Heart left ventricle (tissue), 16 donors: Measurements from ENCODE around the gene TTC27. TPM values are rescaled to one million over a fixed set of nuclear protein-coding genes. Genes with fewer than 3 reads are reported as not detected.

ENCODE experiments used
- ATAC-seq, 4 donors: fragments of 200-7000 bp; cut with Tn5 transposase; one replicate each; pipeline ENCODE4 v1.9.1; 2020 to 2022; ENCODE audit warnings: moderate library complexity in 4 of 4, mild to moderate bottlenecking in 3 of 4, moderate number of reproducible peaks in 1 of 4
- DNase-seq, 5 donors: peaks; one replicate each; pipeline ENCODE4 v3.0.0-alpha.2; 2020
- H3K27ac ChIP-seq, 12 donors: fragments of 200-600 bp; sonication (generic) in 4 of 12; one replicate each; pipeline versions ENCODE4 v1.5.0 to v1.8.0; 2016 to 2022; ENCODE audit warnings: mild to moderate bottlenecking in 2 of 12
- H3K27me3 ChIP-seq, 9 donors: fragments of 200-600 bp; sonication (generic) in 2 of 9; one replicate each; pipeline versions ENCODE4 v1.5.1 to v1.8.0; 2016 to 2022; ENCODE audit warnings: mild to moderate bottlenecking in 3 of 9
- H3K36me3 ChIP-seq, 9 donors: fragments of 200-600 bp; sonication (generic) in 2 of 9; one replicate each; pipeline versions ENCODE4 v1.5.0 to v1.8.0; 2018 to 2022; ENCODE audit warnings: mild to moderate bottlenecking in 2 of 9
- H3K4me1 ChIP-seq, 12 donors: fragments of 200-600 bp; sonication (generic) in 4 of 12; one replicate each; pipeline versions ENCODE4 v1.5.0 to v1.8.0; 2016 to 2022; ENCODE audit warnings: mild to moderate bottlenecking in 3 of 12
- H3K4me3 ChIP-seq, 12 donors: fragments of 200-600 bp; sonication (generic) in 4 of 12; one replicate each; pipeline versions ENCODE4 v1.5.0 to v1.8.0; 2017 to 2022; ENCODE audit warnings: mild to moderate bottlenecking in 9 of 12, moderate library complexity in 4 of 12
- H3K9me3 ChIP-seq, 12 donors: fragments of 200-600 bp; sonication (generic) in 4 of 12; one replicate each; pipeline versions ENCODE4 v1.5.0 to v1.8.0; 2016 to 2022; ENCODE audit warnings: mild to moderate bottlenecking in 1 of 12
- POLR2A ChIP-seq, 2 donors: fragments of 450-650 bp; IDR thresholded peaks; one replicate each; pipeline ENCODE4 v1.6.1; 2017; ENCODE audit warnings: antibody characterized with exemption in 2 of 2, mild to moderate bottlenecking in 2 of 2, moderate library complexity in 2 of 2
- WGBS, 4 donors: extraction: QIAGEN DNeasy Blood & Tissue Kit in 2 of 4; methylation state at CpG; one replicate each; pipeline versions ENCODE4 v1.1.5 to v1.1.7; 2013 to 2018; 5-methylcytosine and 5-hydroxymethylcytosine counted together
- intact Hi-C, 10 donors: fragments of 100-400 bp; cut with DNase I; formaldehyde crosslinking; loops; one replicate each; pipeline versions ENCODE4 v1.11.1 to v1.14.2; 2022
- polyA plus RNA-seq, 2 donors: library from polyadenylated mRNA; stranded (reverse); fragments of 200-250 nt; gene quantifications; one replicate each; pipeline ENCODE4 v1.2.3, GENCODE V29; 2013
- total RNA-seq, 9 donors: library from RNA; depleted of rRNA in 2 of 9; stranded (reverse); fragments of >200 nt in 2 of 9; fragmentation: NEBNext Ultra II Directional in 3 of 9; extraction: Animal tissue kit (Norgen Biotek cat#: 25700) in 3 of 9; gene quantifications; one replicate each; pipeline versions ENCODE4 v1.1.0 to v1.2.4, GENCODE V29; 2016 to 2023
- TF ChIP-seq, protein P1 (sequence below), 12 donors: fragments of 200-600 bp; sonication (generic) in 4 of 12; IDR thresholded peaks; one replicate each; pipeline versions ENCODE4 v1.5.0 to v1.8.0; 2018 to 2022; ENCODE audit warnings: antibody characterized with exemption in 12 of 12, mild to moderate bottlenecking in 5 of 12
- donor health status: ischemic (EF 13 %, LVEDD 7.1; RV severe dilation, severe dysfunction).
- donor health status: healthy with polysubstance abuse.
- donor health status: DM: no; HTN: yes; CAD: no.
- donor health status: DM: no; HTN: no; CAD: no.
- donor health status: ischemic (EF 25% LVEDD 6.9; RV normal size, moderate dysfunction).
- donor health status: ischemic (EF 25% LVEDD 5.7; RV mildly dilated, moderate dysfunction).
- donor health status: healthy.
- donor health status: DM: yes; HTN: yes; CAD: no.
- donor health status: ischemic (EF 35%, LVEDD 5.7; RV mildly dilated, moderate dysfunction).
- donor health status: nonischemic (EF 11% LVEDD 7.7; RV severe dilation, severe dysfunction).
- donor health status: DM: yes; HTN: yes; CAD: no.
- donor health status: PGD.
- donor health status: ischemic (EF 29% LVEDD 5.4; RV normal size, mild dysfunction).
- donor health status: nonischemic (EF 23%, LVEDD 6.1; RV moderate dilation, normal function).

The TTC27 gene
- total and polyA plus RNA-seq, 11 donors: 5.2 to 18.1 (median 11.0) TPM

DNA sequence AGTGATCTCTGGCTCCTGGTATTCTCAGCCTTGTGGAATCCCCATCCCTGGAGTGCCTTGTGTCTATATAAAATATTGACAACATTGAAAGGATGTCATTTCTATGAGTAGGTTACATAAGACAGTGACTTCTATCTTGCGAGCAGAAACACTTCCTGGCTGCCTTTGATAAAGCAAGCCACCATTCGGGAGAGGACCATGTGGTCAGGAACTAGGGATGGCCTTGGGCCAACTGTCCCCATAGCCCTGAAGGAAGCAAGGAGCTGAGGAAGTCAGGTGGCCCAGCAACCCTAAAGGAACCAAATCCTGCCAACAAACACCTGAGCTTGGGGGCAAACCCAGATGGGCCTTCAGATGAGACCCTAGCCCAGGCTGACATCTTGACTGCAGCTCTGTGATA lies 205.9 kb downstream of the TTC27 start:
- TF ChIP-seq, protein P1, sequence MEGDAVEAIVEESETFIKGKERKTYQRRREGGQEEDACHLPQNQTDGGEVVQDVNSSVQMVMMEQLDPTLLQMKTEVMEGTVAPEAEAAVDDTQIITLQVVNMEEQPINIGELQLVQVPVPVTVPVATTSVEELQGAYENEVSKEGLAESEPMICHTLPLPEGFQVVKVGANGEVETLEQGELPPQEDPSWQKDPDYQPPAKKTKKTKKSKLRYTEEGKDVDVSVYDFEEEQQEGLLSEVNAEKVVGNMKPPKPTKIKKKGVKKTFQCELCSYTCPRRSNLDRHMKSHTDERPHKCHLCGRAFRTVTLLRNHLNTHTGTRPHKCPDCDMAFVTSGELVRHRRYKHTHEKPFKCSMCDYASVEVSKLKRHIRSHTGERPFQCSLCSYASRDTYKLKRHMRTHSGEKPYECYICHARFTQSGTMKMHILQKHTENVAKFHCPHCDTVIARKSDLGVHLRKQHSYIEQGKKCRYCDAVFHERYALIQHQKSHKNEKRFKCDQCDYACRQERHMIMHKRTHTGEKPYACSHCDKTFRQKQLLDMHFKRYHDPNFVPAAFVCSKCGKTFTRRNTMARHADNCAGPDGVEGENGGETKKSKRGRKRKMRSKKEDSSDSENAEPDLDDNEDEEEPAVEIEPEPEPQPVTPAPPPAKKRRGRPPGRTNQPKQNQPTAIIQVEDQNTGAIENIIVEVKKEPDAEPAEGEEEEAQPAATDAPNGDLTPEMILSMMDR (IDR thresholded peaks at IDR 0.05): no peak
- no peak for TF ChIP-seq POLR2A (IDR thresholded peaks at IDR 0.05)

DNA sequence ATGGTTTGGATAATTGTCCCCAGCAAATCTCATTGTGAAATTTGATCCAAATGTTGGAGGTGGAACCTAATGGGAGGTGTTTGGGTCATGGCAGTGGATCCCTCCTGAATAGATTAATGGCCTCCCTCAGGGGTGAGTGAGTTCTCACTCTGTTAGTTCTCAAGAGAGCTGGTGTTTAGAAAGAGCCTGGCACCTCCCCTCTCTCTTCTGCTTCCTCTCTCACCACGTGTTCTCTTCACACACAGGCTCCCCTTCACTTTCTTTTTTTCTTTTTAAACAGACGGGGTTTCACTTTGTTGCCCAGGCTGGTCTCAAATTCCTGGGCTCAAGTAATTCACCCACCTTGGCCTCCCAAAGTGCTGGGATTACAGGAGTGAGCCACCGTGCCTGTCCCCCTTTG lies 207.3 kb downstream of the TTC27 start:
- TF ChIP-seq, protein P1 (IDR thresholded peaks at IDR 0.05): no peak
- H3K9me3 ChIP-seq: peaks cover 0 to 4% (median 0%) of the 10 kb centered on the region in 12 donors
- H3K27ac ChIP-seq: no peak overlapping the region
- H3K36me3 ChIP-seq: no peaks in the 10 kb centered on the region
- ATAC-seq (no peak), DNase-seq (no peak)
- H3K4me3 ChIP-seq: no peak overlapping the region
- H3K4me1 ChIP-seq: peaks cover 0 to 21% (median 2%) of the 10 kb centered on the region in 12 donors
- 82 to 85% (median 84%) methylated on average over 3 of the region's 3 CpGs for WGBS, 4 donors
- intact Hi-C loops: loop anchor here in 2 of 10 donors (5.0 kb wide), 2 partner anchors 43 to 97 kb away; no protein-coding TSS in a partner anchor
- H3K27me3 ChIP-seq: no peaks in the 10 kb centered on the region

More for the DNA sequence above, 205.9 kb downstream of the TTC27 start:
- intact Hi-C loops: no loop called here
- H3K9me3 ChIP-seq: peaks cover 0 to 18% (median 10%) of the 10 kb centered on the region in 12 donors
- no peak overlapping the region for H3K27ac ChIP-seq
- ATAC-seq: no peak
- DNase-seq: no peak
- H3K36me3 ChIP-seq: no peaks in the 10 kb centered on the region
- H3K27me3 ChIP-seq: no peaks in the 10 kb centered on the region
- WGBS, 4 donors: 29 to 50% (median 34%) methylated on average over 2 of the region's 2 CpGs
- H3K4me1 ChIP-seq: peaks cover 0 to 15% (median 0%) of the 10 kb centered on the region in 12 donors
- H3K4me3 ChIP-seq: no peak overlapping the region

DNA sequence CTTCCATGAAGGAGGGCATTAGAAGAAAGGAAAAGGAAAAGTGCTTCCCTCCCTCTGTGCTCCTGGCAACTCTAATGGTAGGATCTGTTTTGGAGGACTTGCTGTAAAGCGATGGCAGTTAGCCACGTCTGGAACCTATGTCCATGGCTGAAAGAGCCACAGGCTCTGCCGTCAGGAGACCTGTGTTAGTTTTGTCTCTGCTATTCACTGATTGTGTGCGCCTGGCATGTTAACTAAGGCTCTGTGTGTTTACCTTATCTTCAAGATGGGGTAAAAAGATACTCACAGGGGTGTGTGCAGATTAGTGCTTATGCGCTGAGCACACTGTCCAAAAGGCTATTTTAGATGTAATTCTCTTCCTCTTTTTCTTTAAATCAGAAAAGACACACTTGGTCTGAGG lies 209.1 kb downstream of the TTC27 start:
- no peak overlapping the region for H3K4me3 ChIP-seq
- no peak overlapping the region for H3K27ac ChIP-seq
- H3K4me1 ChIP-seq: peaks cover 0 to 21% (median 2%) of the 10 kb centered on the region in 12 donors
- ATAC-seq (no peak), DNase-seq (no peak)
- H3K36me3 ChIP-seq: no peaks in the 10 kb centered on the region
- no peaks in the 10 kb centered on the region for H3K27me3 ChIP-seq
- TF ChIP-seq POLR2A (IDR thresholded peaks at IDR 0.05): no peak
- TF ChIP-seq, protein P1 (IDR thresholded peaks at IDR 0.05): no peak
- intact Hi-C loops: loop anchor here in 2 of 10 donors (5.0 kb wide), 2 partner anchors 45 to 95 kb away; no protein-coding TSS in a partner anchor
- no peaks in the 10 kb centered on the region for H3K9me3 ChIP-seq
- 73 to 87% (median 75%) methylated on average over 5 of the region's 5 CpGs for WGBS, 4 donors

DNA sequence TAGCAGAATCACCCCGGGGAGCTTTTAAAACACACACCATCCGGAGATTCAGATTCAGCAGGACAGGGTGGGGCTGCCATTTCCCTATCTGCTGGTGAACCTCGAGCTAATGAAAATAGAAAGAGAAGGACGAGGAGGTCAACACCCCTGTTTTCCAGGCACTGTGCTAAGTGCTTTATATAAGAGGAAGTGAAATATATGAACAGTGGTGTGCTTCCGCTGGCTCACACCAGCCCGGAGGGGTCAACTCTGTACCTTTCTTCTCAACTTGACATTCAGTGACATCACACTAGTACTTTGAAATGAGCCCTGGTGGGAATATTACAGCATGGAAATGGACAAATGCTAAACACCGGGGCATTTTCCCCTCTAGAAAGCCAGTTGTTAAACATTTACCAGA lies 210.6 kb downstream of the TTC27 start:
- peaks cover 0 to 3% (median 0%) of the 10 kb centered on the region in 12 donors for H3K9me3 ChIP-seq
- no peaks in the 10 kb centered on the region for H3K27me3 ChIP-seq
- H3K4me1 ChIP-seq: peaks cover 0 to 33% (median 4%) of the 10 kb centered on the region in 12 donors
- peak overlapping the region in 1 of 12 donors; percentile 14 for H3K27ac ChIP-seq
- no peak overlapping the region for H3K4me3 ChIP-seq
- intact Hi-C loops: loop anchor here in 2 of 10 donors (5.0 kb wide), 2 partner anchors 46 to 94 kb away; no protein-coding TSS in a partner anchor
- 63 to 79% (median 67%) methylated on average over 7 of the region's 7 CpGs for WGBS, 4 donors
- peak in 1 of 5 donors; percentile 25 for DNase-seq
- no peaks in the 10 kb centered on the region for H3K36me3 ChIP-seq
- ATAC-seq: peak in 1 of 4 donors; percentile 21
- no peak for TF ChIP-seq POLR2A (IDR thresholded peaks at IDR 0.05)
- TF ChIP-seq, protein P1 (IDR thresholded peaks at IDR 0.05): no peak
